Peyer's patch (tissue), 4 donors: ENCODE measurements around the gene ZDHHC18. TPM values are rescaled to one million over a fixed set of nuclear protein-coding genes. Genes with fewer than 3 reads are reported as not detected.
"Not testable (repeated sequence)": the region's sequence is repeated elsewhere in the genome, so short reads cannot be mapped to it uniquely, and the experiment has no call there.

Experiments used
- DNase-seq, 3 donors: peaks; one replicate each; pipeline ENCODE4 v3.0.0-alpha.2; 2017 to 2019
- H3K27ac ChIP-seq, 4 donors: fragments of 200-600 bp; sonication (generic); one replicate each; pipeline ENCODE4 v1.5.1; 2016 to 2019
- H3K27me3 ChIP-seq, 2 donors: fragments of 200-600 bp; sonication (generic); one replicate each; pipeline ENCODE4 v1.5.1; 2019
- H3K36me3 ChIP-seq, 3 donors: fragments of 200-600 bp; sonication (generic); one replicate each; pipeline ENCODE4 v1.5.1; 2016 to 2019
- H3K4me1 ChIP-seq, 4 donors: fragments of 200-600 bp; sonication (generic); one replicate each; pipeline ENCODE4 v1.5.1; 2016 to 2019
- H3K4me3 ChIP-seq, 4 donors: fragments of 200-600 bp; sonication (generic); 1 replicate in 3 of 4; 2 replicates in 1 of 4; pipeline ENCODE4 v1.5.1; 2016 to 2019; ENCODE audit warnings: mild to moderate bottlenecking in 1 of 4
- H3K9me3 ChIP-seq, 4 donors: fragments of 200-600 bp; sonication (generic); one replicate each; pipeline ENCODE4 v1.5.1; 2016 to 2019; ENCODE audit warnings: mild to moderate bottlenecking in 1 of 4
- POLR2A ChIP-seq, 2 donors: fragments of 450-650 bp; IDR thresholded peaks; one replicate each; pipeline ENCODE4 v1.5.1; 2017; ENCODE audit warnings: antibody characterized with exemption in 2 of 2, mild to moderate bottlenecking in 2 of 2, moderate library complexity in 2 of 2
- total RNA-seq, 4 donors: library from RNA; depleted of rRNA; stranded (reverse); fragments of >200 nt; gene quantifications; one replicate each; pipeline ENCODE4 v1.1.0, GENCODE V29; 2016
- TF ChIP-seq, protein P1 (sequence below), 6 experiments: fragments of 450-650 bp in 4 of 6; fragments of 200-600 bp in 2 of 6; sonication (generic) in 1 of 6; IDR thresholded peaks; one replicate each; pipeline ENCODE4 v1.5.1; 2017 to 2019; ENCODE audit warnings: antibody characterized with exemption in 6 of 6, mild to moderate bottlenecking in 3 of 6, moderate library complexity in 1 of 6

ZDHHC18 gene
- total RNA-seq, 4 donors from 2014 or later = 12.4 to 40.3 (median 29.0) TPM

DNA sequence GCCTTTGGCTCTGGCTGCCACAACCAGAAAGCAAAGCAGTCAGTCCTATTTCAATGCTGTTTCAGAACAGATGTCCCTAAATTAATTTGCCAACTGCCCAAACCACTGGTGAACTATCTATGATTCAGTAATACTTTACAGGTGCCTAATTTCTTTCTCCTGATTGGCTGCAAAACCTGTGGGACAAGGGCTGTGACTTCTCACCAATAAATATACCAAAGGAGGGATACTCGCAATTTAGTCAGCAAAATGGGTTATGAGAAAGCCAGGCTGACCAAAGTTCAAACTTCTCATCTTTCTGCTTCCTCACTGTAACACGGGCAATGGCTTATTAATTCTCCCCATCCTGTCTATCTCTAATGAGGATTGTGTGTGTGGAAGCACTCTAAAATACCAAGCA lies 50.8 kb downstream of the ZDHHC18 start:
- Histone ChIP-seq H3K27me3 (no peaks in the 10 kb centered on the region), H3K4me1 (peaks cover 0 to 18% (median 0%) of the 10 kb centered on the region in 4 donors), H3K4me3 (no peak overlapping the region), H3K27ac (no peak overlapping the region), H3K9me3 (no peaks in the 10 kb centered on the region), H3K36me3 (peaks cover 0 to 47% (median 0%) of the 10 kb centered on the region in 3 donors)
- no peak for DNase-seq
- TF ChIP-seq POLR2A (IDR thresholded peaks at IDR 0.05) = no peak
- TF ChIP-seq, protein P1, sequence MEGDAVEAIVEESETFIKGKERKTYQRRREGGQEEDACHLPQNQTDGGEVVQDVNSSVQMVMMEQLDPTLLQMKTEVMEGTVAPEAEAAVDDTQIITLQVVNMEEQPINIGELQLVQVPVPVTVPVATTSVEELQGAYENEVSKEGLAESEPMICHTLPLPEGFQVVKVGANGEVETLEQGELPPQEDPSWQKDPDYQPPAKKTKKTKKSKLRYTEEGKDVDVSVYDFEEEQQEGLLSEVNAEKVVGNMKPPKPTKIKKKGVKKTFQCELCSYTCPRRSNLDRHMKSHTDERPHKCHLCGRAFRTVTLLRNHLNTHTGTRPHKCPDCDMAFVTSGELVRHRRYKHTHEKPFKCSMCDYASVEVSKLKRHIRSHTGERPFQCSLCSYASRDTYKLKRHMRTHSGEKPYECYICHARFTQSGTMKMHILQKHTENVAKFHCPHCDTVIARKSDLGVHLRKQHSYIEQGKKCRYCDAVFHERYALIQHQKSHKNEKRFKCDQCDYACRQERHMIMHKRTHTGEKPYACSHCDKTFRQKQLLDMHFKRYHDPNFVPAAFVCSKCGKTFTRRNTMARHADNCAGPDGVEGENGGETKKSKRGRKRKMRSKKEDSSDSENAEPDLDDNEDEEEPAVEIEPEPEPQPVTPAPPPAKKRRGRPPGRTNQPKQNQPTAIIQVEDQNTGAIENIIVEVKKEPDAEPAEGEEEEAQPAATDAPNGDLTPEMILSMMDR (IDR thresholded peaks at IDR 0.05) = no peak

DNA sequence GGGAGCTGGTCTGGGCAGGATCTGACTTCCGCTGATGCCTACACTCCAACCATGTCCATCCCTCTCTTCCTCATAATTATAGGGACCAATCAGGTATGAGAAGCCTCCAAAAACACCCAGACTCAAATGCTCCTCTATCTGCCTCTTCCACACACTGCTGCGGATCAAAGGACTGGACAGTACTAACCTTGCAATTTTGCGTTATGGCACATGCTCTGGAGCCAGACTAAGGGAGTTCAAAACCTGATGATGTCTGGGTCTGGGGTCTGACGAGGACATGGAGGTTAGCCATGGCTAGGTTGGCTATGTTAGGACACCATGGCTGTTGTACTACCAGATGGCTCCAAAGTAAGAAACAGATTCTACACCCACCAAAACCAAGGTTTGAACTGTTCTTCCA lies 53.3 kb downstream of the ZDHHC18 start:
- TF ChIP-seq, protein P1 (IDR thresholded peaks at IDR 0.05) = no peak
- no peak for TF ChIP-seq POLR2A (IDR thresholded peaks at IDR 0.05)
- no peaks in the 10 kb centered on the region for H3K9me3 ChIP-seq
- H3K27ac ChIP-seq = no peak overlapping the region
- H3K36me3 ChIP-seq = peaks cover 0 to 72% (median 0%) of the 10 kb centered on the region in 3 donors
- peaks cover 0 to 18% (median 0%) of the 10 kb centered on the region in 4 donors for H3K4me1 ChIP-seq
- H3K27me3 ChIP-seq = no peaks in the 10 kb centered on the region
- no peak overlapping the region for H3K4me3 ChIP-seq
- DNase-seq = no peak

DNA sequence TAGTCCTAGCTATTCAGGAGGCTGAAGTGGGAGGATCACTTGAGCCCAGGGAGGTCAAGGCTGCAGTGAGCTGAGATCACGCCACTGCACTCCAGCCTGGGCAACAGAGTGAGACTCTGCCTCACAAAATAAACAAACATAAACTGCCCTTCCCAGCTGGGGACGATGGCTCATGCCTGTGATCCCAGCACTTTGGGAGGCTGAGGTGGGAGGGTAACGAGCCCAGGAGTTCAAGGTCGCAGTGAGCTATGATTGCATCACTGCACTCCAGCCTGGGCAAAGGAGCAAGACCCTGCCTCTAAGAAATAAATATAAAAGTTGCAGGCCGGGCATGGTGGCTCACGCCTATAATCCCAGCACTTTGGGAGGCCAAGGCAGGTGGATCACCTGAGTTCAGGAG lies 55.1 kb downstream of the ZDHHC18 start:
- Histone ChIP-seq H3K4me1 (peaks cover 0 to 18% (median 0%) of the 10 kb centered on the region in 4 donors), H3K36me3 (peaks cover 0 to 90% (median 3%) of the 10 kb centered on the region in 3 donors)
- DNase-seq, H3K27ac ChIP-seq, H3K27me3 ChIP-seq, H3K4me3 ChIP-seq, H3K9me3 ChIP-seq: not testable (repeated sequence)

DNA sequence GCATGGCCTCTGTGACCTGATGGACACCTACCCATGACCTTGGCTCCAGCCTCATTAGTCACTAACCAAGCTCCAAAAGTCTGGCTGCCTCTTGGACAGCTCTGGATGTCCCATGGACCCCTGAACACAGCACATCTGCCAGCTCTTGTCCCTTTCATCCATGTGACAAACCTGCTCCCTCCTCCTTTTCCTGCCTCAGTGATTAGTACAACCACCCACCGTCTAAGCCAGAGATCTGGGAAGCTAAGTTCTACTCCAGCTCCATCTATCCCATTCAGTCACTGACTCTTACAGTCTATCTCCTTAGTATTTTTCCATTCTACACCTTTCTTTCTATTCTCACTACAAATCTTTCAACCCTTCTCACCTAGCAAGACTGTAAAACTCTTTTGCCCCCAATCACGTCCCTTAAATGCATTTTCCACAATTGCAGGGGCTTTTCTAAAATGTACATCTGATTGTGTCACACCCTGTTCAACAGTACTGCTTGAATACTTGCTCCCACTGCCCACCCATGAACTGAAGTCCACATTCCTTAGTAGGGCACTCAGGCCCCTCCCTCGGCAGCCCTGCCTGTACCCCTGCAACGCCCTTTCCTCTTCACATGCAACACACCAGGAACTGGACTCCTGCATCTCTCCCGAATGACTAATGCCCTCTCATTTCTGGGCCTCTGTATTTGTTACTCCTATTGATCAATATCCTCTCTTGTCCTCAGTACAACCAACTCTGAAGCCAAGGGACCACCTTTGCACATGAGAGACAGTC lies 56.4 kb downstream of the ZDHHC18 start:
- Histone ChIP-seq H3K9me3 (no peaks in the 10 kb centered on the region), H3K4me1 (peaks cover 0 to 7% (median 0%) of the 10 kb centered on the region in 4 donors), H3K4me3 (no peak overlapping the region), H3K27me3 (no peaks in the 10 kb centered on the region), H3K27ac (no peak overlapping the region), H3K36me3 (peaks cover 0 to 99% (median 3%) of the 10 kb centered on the region in 3 donors)
- TF ChIP-seq POLR2A (IDR thresholded peaks at IDR 0.05) = no peak
- TF ChIP-seq, protein P1 (IDR thresholded peaks at IDR 0.05) = no peak
- DNase-seq = no peak

DNA sequence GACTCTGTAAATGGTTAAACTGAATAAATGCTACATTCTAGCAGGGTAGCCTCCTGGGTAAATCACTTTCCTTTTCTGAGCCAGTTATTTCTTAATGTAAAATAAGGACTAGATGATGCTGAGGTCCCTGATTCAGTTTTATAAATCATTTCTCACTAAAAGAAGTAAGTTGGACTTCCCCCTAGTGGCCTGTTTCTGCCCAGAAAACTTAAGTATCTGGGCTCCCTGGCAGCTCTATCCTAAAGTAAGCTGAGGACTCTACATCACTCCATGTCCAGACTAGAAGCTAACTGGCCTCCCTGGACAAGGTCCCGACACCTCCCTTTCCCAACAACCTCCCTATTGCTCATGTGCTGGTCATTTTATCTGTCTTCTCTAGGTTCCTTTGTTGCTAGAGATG lies 60.6 kb downstream of the ZDHHC18 start:
- DNase-seq = no peak
- Histone ChIP-seq H3K9me3 (no peaks in the 10 kb centered on the region), H3K27ac (no peak overlapping the region), H3K4me1 (peaks cover 0 to 24% (median 6%) of the 10 kb centered on the region in 4 donors), H3K36me3 (peaks cover 0 to 69% (median 3%) of the 10 kb centered on the region in 3 donors), H3K4me3 (no peak overlapping the region), H3K27me3 (no peaks in the 10 kb centered on the region)
- TF ChIP-seq, protein P1 (IDR thresholded peaks at IDR 0.05) = peak in 3 of 6 experiments; percentile 37 to 46 (median 40)
- no peak for TF ChIP-seq POLR2A (IDR thresholded peaks at IDR 0.05)

DNA sequence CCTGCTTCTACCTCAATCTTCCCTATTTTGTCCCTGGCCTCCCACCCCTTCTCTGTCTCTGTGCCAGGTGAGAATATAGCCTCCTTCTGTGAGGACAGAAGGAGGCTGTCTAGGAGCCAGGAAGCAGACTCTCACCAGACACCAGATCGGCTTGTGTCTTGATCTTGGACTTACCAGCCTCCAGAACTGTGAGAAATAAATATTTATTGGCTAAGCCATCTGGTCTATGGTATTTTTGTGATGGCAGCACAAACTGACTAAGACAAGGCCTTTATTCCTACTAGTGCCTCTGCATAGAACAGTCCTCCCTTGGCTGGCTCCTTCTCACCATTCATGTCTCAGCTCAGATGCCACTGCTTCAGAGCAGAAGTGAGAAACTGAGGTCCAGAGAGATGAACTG lies 61.7 kb downstream of the ZDHHC18 start:
- DNase-seq = no peak
- TF ChIP-seq, protein P1 (IDR thresholded peaks at IDR 0.05) = no peak
- H3K27ac ChIP-seq = no peak overlapping the region
- peaks cover 0 to 69% (median 3%) of the 10 kb centered on the region in 3 donors for H3K36me3 ChIP-seq
- no peak overlapping the region for H3K4me3 ChIP-seq
- peaks cover 0 to 24% (median 6%) of the 10 kb centered on the region in 4 donors for H3K4me1 ChIP-seq
- H3K9me3 ChIP-seq = no peaks in the 10 kb centered on the region
- no peaks in the 10 kb centered on the region for H3K27me3 ChIP-seq
